IMR-90 (cell line): ENCODE measurements around the gene C2orf74. TPM values are rescaled to one million over a fixed set of nuclear protein-coding genes. Genes with fewer than 3 reads are reported as not detected.
A peak's percentile ranks its signal among the peaks of the same experiment; 100 is the strongest.

Experiments used
- ATAC-seq: fragments of 200-7000 bp; cut with Tn5 transposase; 2 replicates; pipeline ENCODE4 v1.9.1; 2020; ENCODE audit warnings: low read depth, mild to moderate bottlenecking, moderate library complexity
- BruUV-seq: library from RNA; stranded (reverse); fragments of 400-500 nt; replicated peaks from 2 replicates; lab custom pipeline; 2021; lab: Mats Ljungman, UMichigan
- CTCF ChIA-PET: fragments of 300-600 bp; formaldehyde crosslinking; extraction: SDS; loops from one replicate; lab custom pipeline; 2021; ENCODE audit warnings: antibody characterized with exemption; lab: Yijun Ruan, JAX
- POLR2A ChIA-PET: fragments of 300-600 bp; sonication (Branson Sonifier 250); formaldehyde crosslinking; loops from one replicate; lab custom pipeline; 2022; ENCODE audit warnings: antibody characterized with exemption; ENCODE audit not compliant: unreplicated experiment; lab: Charles Lee
- DNase-seq: peaks from one replicate; pipeline ENCODE4 v3.0.0; 2013
- H2AFZ ChIP-seq: replicated peaks from 2 replicates; pipeline ENCODE3; 2013; ENCODE audit warnings: low read length, mild to moderate bottlenecking; ENCODE audit not compliant: poor library complexity
- H2AK5ac ChIP-seq: 2 replicates; pipeline ENCODE4 v1.6.1; 2013; ENCODE audit warnings: low read depth, low read length, inconsistent platforms
- H2AK9ac ChIP-seq: replicated peaks from 2 replicates; pipeline ENCODE3; 2013; ENCODE audit warnings: mild to moderate bottlenecking, low read depth, low read length, moderate library complexity; ENCODE audit not compliant: poor library complexity
- H2BK120ac ChIP-seq: 2 replicates; pipeline ENCODE4 v1.6.1; 2013; ENCODE audit warnings: low read depth, low read length, inconsistent platforms
- H2BK15ac ChIP-seq: 3 replicates; pipeline ENCODE4 v1.6.1; 2013; ENCODE audit warnings: low read depth, low read length, inconsistent platforms
- H2BK20ac ChIP-seq: 2 replicates; pipeline ENCODE4 v1.6.1; 2013; ENCODE audit warnings: low read depth, mild to moderate bottlenecking, inconsistent platforms, low read length, moderate library complexity
- H2BK5ac ChIP-seq: 2 replicates; pipeline ENCODE4 v1.6.1; 2013; ENCODE audit warnings: mild to moderate bottlenecking, low read depth, low read length, inconsistent platforms; ENCODE audit not compliant: poor library complexity, severe bottlenecking
- H3K14ac ChIP-seq: replicated peaks from 2 replicates; pipeline ENCODE4 v1.6.1; 2013; ENCODE audit warnings: low read depth, low read length, inconsistent platforms
- H3K18ac ChIP-seq: 2 replicates; pipeline ENCODE4 v1.6.1; 2013; ENCODE audit warnings: low read depth, low read length, control low read depth
- H3K23ac ChIP-seq: 2 replicates; pipeline ENCODE4 v1.6.1; 2013; ENCODE audit warnings: low read depth, low read length, inconsistent platforms
- H3K27ac ChIP-seq: 2 replicates; pipeline ENCODE4 v1.5.1; 2013; ENCODE audit warnings: mild to moderate bottlenecking, control low read depth, low read length; ENCODE audit not compliant: insufficient read depth
- H3K27me3 ChIP-seq: 2 replicates; pipeline ENCODE4 v1.6.1; 2013; ENCODE audit warnings: low read length; ENCODE audit not compliant: control insufficient read depth, insufficient read depth
- H3K36me3 ChIP-seq: 2 replicates; pipeline ENCODE4 v1.6.1; 2013; ENCODE audit warnings: low read length, mixed read lengths; ENCODE audit not compliant: control insufficient read depth, insufficient read depth
- H3K4ac ChIP-seq: 2 replicates; pipeline ENCODE4 v1.6.1; 2013; ENCODE audit warnings: low read depth, low read length, inconsistent platforms
- H3K4me1 ChIP-seq: 2 replicates; pipeline ENCODE4 v1.6.1; 2013; ENCODE audit warnings: low read length, mixed read lengths; ENCODE audit not compliant: control insufficient read depth, insufficient read depth
- H3K4me2 ChIP-seq: 2 replicates; pipeline ENCODE4 v1.6.1; 2013; ENCODE audit warnings: low read depth, mild to moderate bottlenecking, control low read depth, low read length, moderate library complexity
- H3K4me3 ChIP-seq: 2 replicates; pipeline ENCODE4 v1.5.1; 2013; ENCODE audit warnings: low read depth, mild to moderate bottlenecking, control low read depth, low read length, moderate library complexity; ENCODE audit not compliant: insufficient read depth
- H3K56ac ChIP-seq: 2 replicates; pipeline ENCODE4 v1.6.1; 2013; ENCODE audit warnings: low read length, inconsistent platforms; ENCODE audit not compliant: insufficient read depth; ENCODE audit errors: extremely low read depth
- H3K79me1 ChIP-seq, 2 experiments: 2 replicates each; pipeline ENCODE4 v1.6.1; 2013; ENCODE audit warnings: low read length in 2 of 2, inconsistent platforms in 1 of 2, low read depth in 1 of 2
- H3K9ac ChIP-seq: 2 replicates; pipeline ENCODE4 v1.6.1; 2013; ENCODE audit warnings: low read depth, low read length, control low read depth
- H3K9me1 ChIP-seq: 2 replicates; pipeline ENCODE4 v1.6.1; 2013; ENCODE audit warnings: low read length, inconsistent platforms; ENCODE audit not compliant: insufficient read depth
- H3K9me3 ChIP-seq: 2 replicates; pipeline ENCODE4 v1.6.1; 2013; ENCODE audit warnings: low read length; ENCODE audit not compliant: control insufficient read depth, insufficient read depth
- H4K20me1 ChIP-seq: 2 replicates; pipeline ENCODE4 v1.6.1; 2013; ENCODE audit warnings: low read length, inconsistent platforms; ENCODE audit not compliant: insufficient read depth
- H4K5ac ChIP-seq: 2 replicates; pipeline ENCODE4 v1.6.1; 2013; ENCODE audit warnings: mild to moderate bottlenecking, low read depth, low read length, control low read depth
- H4K8ac ChIP-seq, 2 experiments: 2 replicates each; pipeline ENCODE4 v1.6.1; 2013; ENCODE audit warnings: low read depth in 2 of 2, low read length in 2 of 2, control low read depth in 1 of 2, inconsistent platforms in 1 of 2
- H4K91ac ChIP-seq: 2 replicates; pipeline ENCODE4 v1.6.1; 2013; ENCODE audit warnings: low read depth, low read length, inconsistent platforms; ENCODE audit not compliant: insufficient read depth
- BHLHE40 ChIP-seq: fragments of 150-350 bp; IDR thresholded peaks from 2 replicates; pipeline ENCODE4 v1.6.1; 2016; ENCODE audit warnings: mild to moderate bottlenecking, low read depth, low read length
- CEBPB ChIP-seq: IDR thresholded peaks from 2 replicates; pipeline ENCODE4 v1.6.1; 2012; ENCODE audit warnings: low read depth, low read length, improper control_type of control experiment
- CHD1 ChIP-seq: IDR thresholded peaks from 2 replicates; pipeline ENCODE4 v1.6.1; 2012; ENCODE audit warnings: low read depth, low read length, improper control_type of control experiment
- CTCF ChIP-seq: conservative IDR thresholded peaks from 2 replicates; pipeline ENCODE4 v1.5.1; 2012; ENCODE audit warnings: mild to moderate bottlenecking, low read depth, low read length, improper control_type of control experiment
- ELK1 ChIP-seq: fragments of 150-350 bp; IDR thresholded peaks from 2 replicates; pipeline ENCODE4 v1.6.1; 2016; ENCODE audit warnings: low read depth, mild to moderate bottlenecking, low read length, moderate library complexity, borderline replicate concordance
- FOS ChIP-seq: fragments of 150-350 bp; IDR thresholded peaks from 2 replicates; pipeline ENCODE4 v1.6.1; 2016; ENCODE audit warnings: low read depth, low read length
- MAFK ChIP-seq: IDR thresholded peaks from 2 replicates; pipeline ENCODE4 v1.6.1; 2012; ENCODE audit warnings: low read depth, low read length, improper control_type of control experiment
- MAZ ChIP-seq: IDR thresholded peaks from 2 replicates; pipeline ENCODE4 v1.6.1; 2012; ENCODE audit warnings: low read depth, mild to moderate bottlenecking, low read length, improper control_type of control experiment, moderate library complexity, borderline replicate concordance
- MXI1 ChIP-seq: IDR thresholded peaks from 2 replicates; pipeline ENCODE4 v1.6.1; 2012; ENCODE audit warnings: low read depth, mild to moderate bottlenecking, low read length, moderate library complexity, borderline replicate concordance
- NFE2L2 ChIP-seq: fragments of 150-350 bp; IDR thresholded peaks from 2 replicates; pipeline ENCODE4 v1.6.1; 2016; ENCODE audit warnings: low read depth, mild to moderate bottlenecking, low read length
- POLR2A ChIP-seq: IDR thresholded peaks from 2 replicates; pipeline ENCODE4 v1.6.1; 2012; ENCODE audit warnings: mild to moderate bottlenecking, low read depth, low read length
- RAD21 ChIP-seq: IDR thresholded peaks from 2 replicates; pipeline ENCODE4 v1.6.1; 2012; ENCODE audit warnings: low read length, improper control_type of control experiment
- RCOR1 ChIP-seq: IDR thresholded peaks from 2 replicates; pipeline ENCODE4 v1.6.1; 2012; ENCODE audit warnings: mild to moderate bottlenecking, low read length, improper control_type of control experiment; ENCODE audit not compliant: insufficient replicate concordance
- RFX5 ChIP-seq: IDR thresholded peaks from 2 replicates; pipeline ENCODE4 v1.8.0; 2012; ENCODE audit warnings: low read depth, mild to moderate bottlenecking, low read length, moderate library complexity
- SMC3 ChIP-seq: fragments of 150-350 bp; IDR thresholded peaks from 2 replicates; pipeline ENCODE4 v1.6.1; 2016; ENCODE audit warnings: low read depth, mild to moderate bottlenecking, antibody characterized with exemption, low read length, moderate library complexity
- WGBS, 2 experiments: methylation state at CpG; one replicate each; pipeline versions ENCODE4 v1.1.5 to v1.1.7; 2013; ENCODE audit warnings: missing lambda C conversion rate in 2 of 2; ENCODE audit not compliant: insufficient read length in 1 of 2; ENCODE audit errors: extremely low coverage in 2 of 2; 5-methylcytosine and 5-hydroxymethylcytosine counted together
- dilution Hi-C: fragments of 300-500 bp; cut with HindIII; formaldehyde crosslinking; loops from one replicate; pipeline ENCODE4 v1.14.3; 2018; ENCODE audit warnings: low sequenced_read_pairs; ENCODE audit not compliant: unreplicated experiment
- in situ Hi-C: fragments of 300-500 bp; cut with MboI; formaldehyde crosslinking; loops from 3 replicates; pipeline ENCODE4 v1.14.3; 2019; ENCODE audit warnings: low sequenced_read_pairs, inconsistent platforms, mixed read lengths
- intact Hi-C: fragments of 100-400 bp; cut with micrococcal nuclease; formaldehyde crosslinking; loops from 2 replicates; pipeline ENCODE4 v1.10.0; 2022
- polyA plus RNA-seq, 3 experiments: library from polyadenylated mRNA; depleted of rRNA; stranded (reverse); fragments of >200 nt; gene quantifications; 2 replicates each; pipeline ENCODE4 v1.2.3, GENCODE V29; 2012; ENCODE audit warnings: low replicate concordance in 1 of 3
- total RNA-seq: library from RNA; depleted of rRNA; stranded (reverse); fragments of >200 nt; gene quantifications from 2 replicates; pipeline ENCODE4 v1.2.3, GENCODE V29; 2012
- TF ChIP-seq, protein P1 (sequence below): fragments of 150-350 bp; IDR thresholded peaks from 2 replicates; pipeline ENCODE4 v1.6.1; 2017; ENCODE audit warnings: mild to moderate bottlenecking, antibody characterized with exemption, low read length, low read depth

The C2orf74 gene
- total and polyA plus RNA-seq, 2 of the 4 experiments (the other 2 are of a cell fraction), result 8.4 to 21.9 TPM

DNA sequence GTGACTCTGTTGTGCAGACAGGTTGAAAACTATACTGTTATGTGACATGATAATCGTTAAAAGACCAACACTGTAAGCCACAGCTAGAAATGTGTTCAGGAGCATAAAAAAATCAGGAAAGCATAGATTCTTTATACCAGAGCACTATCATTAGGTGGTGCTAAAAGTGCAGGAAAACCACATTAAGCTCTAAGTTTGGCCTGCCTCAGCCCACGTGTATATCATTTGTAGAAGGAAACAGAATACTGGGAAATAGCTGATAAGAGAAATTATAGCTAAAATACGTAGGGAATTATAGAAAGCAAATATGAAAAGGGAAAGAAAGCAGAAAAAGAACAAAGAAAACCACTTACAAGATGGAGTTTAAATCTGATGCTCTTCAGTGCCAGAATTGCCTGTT lies 26.5 kb upstream of the C2orf74 start:
- intact Hi-C loops (loop anchor here (2.0 kb wide), 2 partner anchors 523 to 657 kb away; no protein-coding TSS in a partner anchor), dilution Hi-C loops (no loop called here)
- WGBS, 2 experiments, result 100% methylated on average over 1 of the region's 3 CpGs; no CpG with 5 or more reads in 1 of the 2 experiments

More for the DNA sequence above, 26.5 kb upstream of the C2orf74 start:
- POLR2A ChIA-PET, result no interaction called here
- Histone ChIP-seq H4K5ac (no peak overlapping the region), H2BK15ac (no peak overlapping the region), H3K18ac (no peak overlapping the region), H3K27ac (no peak overlapping the region), H2AFZ (no peak overlapping the region), H3K79me1 (no peaks in the 10 kb centered on the region), H3K4me3 (no peak overlapping the region), H2AK5ac (no peak overlapping the region), H4K8ac (no peak overlapping the region), H4K20me1 (no peaks in the 10 kb centered on the region), H3K9me1 (no peaks in the 10 kb centered on the region), H3K9me3 (no peaks in the 10 kb centered on the region), H4K91ac (no peak overlapping the region), H3K23ac (no peak overlapping the region), H3K36me3 (no peaks in the 10 kb centered on the region), H3K56ac (no peak overlapping the region), H3K27me3 (no peaks in the 10 kb centered on the region), H3K4me1 (no peaks in the 10 kb centered on the region), H3K14ac (no peak overlapping the region), H2AK9ac (no peak overlapping the region), H3K4me2 (no peak overlapping the region), H2BK5ac (no peak overlapping the region), H3K4ac (no peak overlapping the region), H2BK120ac (no peak overlapping the region), H3K9ac (no peak overlapping the region), H2BK20ac (no peak overlapping the region)
- in situ Hi-C loops, result no loop called here
- DNase-seq (peak; percentile 57), ATAC-seq (peak; percentile 81)
- TF ChIP-seq RAD21, result peak; percentile 71
- TF ChIP-seq ELK1, result no peak
- TF ChIP-seq MAFK, result no peak
- TF ChIP-seq RCOR1, result no peak
- TF ChIP-seq BHLHE40, result no peak
- no peak for TF ChIP-seq MAZ
- no peak for TF ChIP-seq CEBPB
- TF ChIP-seq RFX5, result no peak
- TF ChIP-seq, protein P1, sequence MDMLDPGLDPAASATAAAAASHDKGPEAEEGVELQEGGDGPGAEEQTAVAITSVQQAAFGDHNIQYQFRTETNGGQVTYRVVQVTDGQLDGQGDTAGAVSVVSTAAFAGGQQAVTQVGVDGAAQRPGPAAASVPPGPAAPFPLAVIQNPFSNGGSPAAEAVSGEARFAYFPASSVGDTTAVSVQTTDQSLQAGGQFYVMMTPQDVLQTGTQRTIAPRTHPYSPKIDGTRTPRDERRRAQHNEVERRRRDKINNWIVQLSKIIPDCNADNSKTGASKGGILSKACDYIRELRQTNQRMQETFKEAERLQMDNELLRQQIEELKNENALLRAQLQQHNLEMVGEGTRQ, result no peak
- peak; percentile 38; the same call in 1 of the 2 replicates for TF ChIP-seq MXI1
- no peak for TF ChIP-seq POLR2A
- no peak for TF ChIP-seq NFE2L2
- TF ChIP-seq CTCF, result peak; percentile 68
- TF ChIP-seq CHD1, result no peak
- peak; percentile 41 for TF ChIP-seq SMC3
- no peak for TF ChIP-seq FOS
- no TSS peak for BruUV-seq
- CTCF ChIA-PET, result interaction anchor here (0.7 to 1.0 kb wide), 2 partner anchors 45 to 77 kb away, joined by 3 read pairs; no protein-coding TSS in a partner anchor
